H1 (cell line): Measurements from ENCODE around the gene RMND5B. TPM values are rescaled to one million over a fixed set of nuclear protein-coding genes. Genes with fewer than 3 reads are reported as not detected.
A peak's percentile ranks its signal among the peaks of the same experiment; 100 is the strongest.

Experiments used
- CTCF ChIA-PET: fragments of 300-600 bp; sonication (Branson Sonifier 250); formaldehyde crosslinking; loops from one replicate; lab custom pipeline; 2021; ENCODE audit not compliant: partially characterized antibody; lab: Charles Lee
- POLR2A ChIA-PET: fragments of 300-600 bp; sonication (Branson Sonifier 250); formaldehyde crosslinking; loops from one replicate; lab custom pipeline; 2021; ENCODE audit warnings: inconsistent platforms; ENCODE audit not compliant: partially characterized antibody; lab: Charles Lee
- DNase-seq, 2 experiments: peaks; one replicate each; pipeline versions ENCODE4 v3.0.0 to v3.0.0-alpha.2; 2010 to 2022; ENCODE audit warnings: low spot score in 2 of 2, low read depth in 1 of 2, mixed read lengths in 1 of 2
- FAIRE-seq: peaks from 2 replicates; lab custom pipeline; 2011; peaks lifted over from hg19 to GRCh38; lab: Jason Lieb, UNC
- H2AFZ ChIP-seq: 2 replicates; pipeline ENCODE4 v1.8.1; 2012; ENCODE audit warnings: low read length, inconsistent platforms
- H2AK5ac ChIP-seq: 2 replicates; pipeline ENCODE4 v1.6.1; 2013; ENCODE audit warnings: low read depth, low read length
- H2BK120ac ChIP-seq: replicated peaks from 2 replicates; pipeline ENCODE3; 2013; ENCODE audit warnings: low read depth, low read length, inconsistent platforms
- H2BK12ac ChIP-seq: 2 replicates; pipeline ENCODE4 v1.6.1; 2013; ENCODE audit warnings: low read depth, low read length
- H2BK15ac ChIP-seq: 2 replicates; pipeline ENCODE4 v1.6.1; 2013; ENCODE audit warnings: low read length
- H2BK20ac ChIP-seq: 2 replicates; pipeline ENCODE4 v1.6.1; 2013; ENCODE audit warnings: low read length
- H2BK5ac ChIP-seq: 2 replicates; pipeline ENCODE4 v1.6.1; 2013; ENCODE audit warnings: low read depth, low read length
- H3K14ac ChIP-seq: 2 replicates; pipeline ENCODE4 v1.6.1; 2013; ENCODE audit warnings: inconsistent platforms; ENCODE audit not compliant: insufficient read length
- H3K18ac ChIP-seq: 2 replicates; pipeline ENCODE4 v1.6.1; 2013; ENCODE audit warnings: low read length; ENCODE audit errors: extremely low read depth
- H3K23ac ChIP-seq: 2 replicates; pipeline ENCODE4 v1.6.1; 2013; ENCODE audit warnings: inconsistent platforms; ENCODE audit not compliant: insufficient read length
- H3K23me2 ChIP-seq: 2 replicates; pipeline ENCODE4 v1.6.1; 2013; ENCODE audit warnings: low read depth, low read length
- H3K27ac ChIP-seq: 2 replicates; pipeline ENCODE4 v1.6.1; 2011; ENCODE audit warnings: low read depth, low read length, inconsistent platforms
- H3K27me3 ChIP-seq, 4 experiments: replicated peaks in 1 of 4; 1 replicate in 1 of 4; 2 replicates in 3 of 4; pipeline versions ENCODE4 v1.6.1 to v1.8.1; 2011 to 2013; ENCODE audit warnings: low read length in 3 of 4, mild to moderate bottlenecking in 3 of 4, inconsistent platforms in 2 of 4, mixed read lengths in 2 of 4, moderate library complexity in 1 of 4; ENCODE audit not compliant: control insufficient read depth in 3 of 4, insufficient read depth in 3 of 4; ENCODE audit errors: extremely low read depth in 1 of 4
- H3K36me3 ChIP-seq, 4 experiments: 2 replicates each; pipeline versions ENCODE4 v1.6.1 to v1.8.1; 2011 to 2013; ENCODE audit warnings: mild to moderate bottlenecking in 4 of 4, low read length in 3 of 4, moderate library complexity in 2 of 4, control low read depth in 1 of 4, inconsistent platforms in 1 of 4; ENCODE audit not compliant: insufficient read depth in 4 of 4, control insufficient read depth in 2 of 4
- H3K4ac ChIP-seq: replicated peaks from 2 replicates; pipeline ENCODE3; 2013; ENCODE audit warnings: low read length, low read depth, mixed read lengths, inconsistent platforms; ENCODE audit not compliant: insufficient read length
- H3K4me1 ChIP-seq, 4 experiments: replicated peaks in 1 of 4; 1 replicate in 1 of 4; 2 replicates in 3 of 4; pipeline versions ENCODE4 v1.6.1 to v1.8.1; 2011 to 2013; ENCODE audit warnings: low read length in 3 of 4, inconsistent platforms in 2 of 4, mixed read lengths in 1 of 4; ENCODE audit not compliant: insufficient read depth in 4 of 4, control insufficient read depth in 3 of 4
- H3K4me2 ChIP-seq, 2 experiments: 2 replicates each; pipeline versions ENCODE4 v1.6.1 to v1.8.1; 2011 to 2013; ENCODE audit warnings: low read depth in 2 of 2, low read length in 2 of 2, control low read depth in 1 of 2, inconsistent platforms in 1 of 2, mild to moderate bottlenecking in 1 of 2; ENCODE audit not compliant: insufficient read depth in 1 of 2
- H3K4me3 ChIP-seq, 4 experiments: fragments of 200-600, 300-600 bp in 1 of 4; sonication (generic), shearing (Covaris generic), sonication (Bioruptor Twin) in 1 of 4; 2 replicates each; pipeline versions ENCODE4 v1.5.1 to v1.8.1; 2011 to 2016; ENCODE audit warnings: low read length in 4 of 4, low read depth in 3 of 4, control low read depth in 2 of 4, inconsistent platforms in 2 of 4, mild to moderate bottlenecking in 2 of 4, mixed read lengths in 1 of 4, moderate library complexity in 1 of 4; ENCODE audit not compliant: insufficient read depth in 2 of 4; ENCODE audit errors: extremely low read depth in 1 of 4
- H3K56ac ChIP-seq: replicated peaks from 2 replicates; pipeline ENCODE3; 2013; ENCODE audit warnings: low read depth, mild to moderate bottlenecking, mixed read lengths, low read length, inconsistent platforms; ENCODE audit not compliant: insufficient read length
- H3K79me1 ChIP-seq: 2 replicates; pipeline ENCODE4 v1.6.1; 2013; ENCODE audit warnings: low read depth, low read length, control low read depth
- H3K79me2 ChIP-seq, 2 experiments: 2 replicates each; pipeline versions ENCODE4 v1.6.1 to v1.8.1; 2012 to 2013; ENCODE audit warnings: low read length in 2 of 2, mild to moderate bottlenecking in 2 of 2, inconsistent platforms in 1 of 2; ENCODE audit not compliant: insufficient read depth in 2 of 2, control insufficient read depth in 1 of 2
- H3K9ac ChIP-seq, 4 experiments: replicated peaks in 1 of 4; 1 replicate in 1 of 4; 2 replicates in 3 of 4; pipeline versions ENCODE4 v1.6.1 to v1.8.1; 2011 to 2013; ENCODE audit warnings: low read depth in 3 of 4, low read length in 3 of 4, control low read depth in 2 of 4, mild to moderate bottlenecking in 2 of 4, moderate library complexity in 2 of 4, inconsistent platforms in 1 of 4; ENCODE audit errors: extremely low read depth in 1 of 4
- H3K9me3 ChIP-seq, 2 experiments: 2 replicates each; pipeline versions ENCODE4 v1.6.1 to v1.8.1; 2012 to 2013; ENCODE audit warnings: mild to moderate bottlenecking in 2 of 2, moderate library complexity in 2 of 2, control low read depth in 1 of 2, inconsistent platforms in 1 of 2, low read depth in 1 of 2, low read length in 1 of 2, mixed read lengths in 1 of 2; ENCODE audit not compliant: insufficient read depth in 2 of 2
- H4K20me1 ChIP-seq, 2 experiments: replicated peaks in 1 of 2; 2 replicates each; pipeline versions ENCODE3 to v1.8.1; 2011 to 2013; ENCODE audit warnings: inconsistent platforms in 2 of 2, low read length in 2 of 2, mild to moderate bottlenecking in 1 of 2; ENCODE audit not compliant: insufficient read depth in 2 of 2, control insufficient read depth in 1 of 2
- H4K5ac ChIP-seq: 2 replicates; pipeline ENCODE4 v1.6.1; 2013; ENCODE audit warnings: low read length, low read depth, mixed read lengths, inconsistent platforms; ENCODE audit not compliant: insufficient read length
- H4K8ac ChIP-seq: 2 replicates; pipeline ENCODE4 v1.8.0; 2013; ENCODE audit warnings: mild to moderate bottlenecking, moderate library complexity, low read length, inconsistent platforms; ENCODE audit not compliant: insufficient read depth; ENCODE audit errors: extremely low read depth
- H4K91ac ChIP-seq: replicated peaks from 2 replicates; pipeline ENCODE3; 2013; ENCODE audit warnings: low read length, mixed read lengths, inconsistent platforms; ENCODE audit not compliant: insufficient read length
- PHF8 ChIP-seq: fragments of 200-600 bp; sonication (generic); conservative IDR thresholded peaks from 2 replicates; pipeline ENCODE4 v1.7.1; 2012; ENCODE audit warnings: low read depth, mild to moderate bottlenecking, inconsistent platforms, low read length, moderate library complexity
- POLR2AphosphoS5 ChIP-seq: IDR thresholded peaks from 2 replicates; pipeline ENCODE4 v1.6.1; 2011; ENCODE audit warnings: low read depth, low read length
- WGBS, 2 experiments: shearing (Covaris generic) in 1 of 2; methylation state at CpG; one replicate each; pipeline versions ENCODE4 v1.1.6 to v1.1.7; 2013 to 2015; ENCODE audit warnings: low lambda C conversion rate in 2 of 2, mixed read lengths in 2 of 2, inconsistent platforms in 1 of 2, low coverage in 1 of 2, missing lambda C conversion rate in 1 of 2; ENCODE audit not compliant: insufficient replicate concordance in 2 of 2, insufficient coverage in 1 of 2, insufficient read length in 1 of 2; ENCODE audit errors: extremely low coverage in 1 of 2, missing lambda C conversion rate in 1 of 2; 5-methylcytosine and 5-hydroxymethylcytosine counted together
- polyA plus RNA-seq, 7 experiments: library from polyadenylated mRNA; depleted of rRNA in 3 of 7; stranded (reverse) in 5 of 7; unstranded in 2 of 7; fragments of >200 nt in 5 of 7; fragments of 200-250 nt in 2 of 7; gene quantifications; 1 replicate in 5 of 7; 2 replicates in 1 of 7; 4 replicates in 1 of 7; pipeline versions ENCODE4 v1.2.1 to v1.2.3, GENCODE V29; 2011 to 2013; ENCODE audit warnings: missing spikeins in 2 of 7, mixed read lengths in 2 of 7
- total RNA-seq: library from RNA; stranded (reverse); fragmentation: NEBNext Ultra II Directional; extraction: Animal tissue kit (Norgen Biotek cat#: 25700); gene quantifications from 2 replicates; pipeline ENCODE4 v1.2.1, GENCODE V29; 2021

Gene RMND5B
- total and polyA plus RNA-seq, 2 of the 8 experiments (the other 6 are each of a cell fraction or from before 2014, with no cell fraction given) = 75.9 to 90.2 TPM

DNA sequence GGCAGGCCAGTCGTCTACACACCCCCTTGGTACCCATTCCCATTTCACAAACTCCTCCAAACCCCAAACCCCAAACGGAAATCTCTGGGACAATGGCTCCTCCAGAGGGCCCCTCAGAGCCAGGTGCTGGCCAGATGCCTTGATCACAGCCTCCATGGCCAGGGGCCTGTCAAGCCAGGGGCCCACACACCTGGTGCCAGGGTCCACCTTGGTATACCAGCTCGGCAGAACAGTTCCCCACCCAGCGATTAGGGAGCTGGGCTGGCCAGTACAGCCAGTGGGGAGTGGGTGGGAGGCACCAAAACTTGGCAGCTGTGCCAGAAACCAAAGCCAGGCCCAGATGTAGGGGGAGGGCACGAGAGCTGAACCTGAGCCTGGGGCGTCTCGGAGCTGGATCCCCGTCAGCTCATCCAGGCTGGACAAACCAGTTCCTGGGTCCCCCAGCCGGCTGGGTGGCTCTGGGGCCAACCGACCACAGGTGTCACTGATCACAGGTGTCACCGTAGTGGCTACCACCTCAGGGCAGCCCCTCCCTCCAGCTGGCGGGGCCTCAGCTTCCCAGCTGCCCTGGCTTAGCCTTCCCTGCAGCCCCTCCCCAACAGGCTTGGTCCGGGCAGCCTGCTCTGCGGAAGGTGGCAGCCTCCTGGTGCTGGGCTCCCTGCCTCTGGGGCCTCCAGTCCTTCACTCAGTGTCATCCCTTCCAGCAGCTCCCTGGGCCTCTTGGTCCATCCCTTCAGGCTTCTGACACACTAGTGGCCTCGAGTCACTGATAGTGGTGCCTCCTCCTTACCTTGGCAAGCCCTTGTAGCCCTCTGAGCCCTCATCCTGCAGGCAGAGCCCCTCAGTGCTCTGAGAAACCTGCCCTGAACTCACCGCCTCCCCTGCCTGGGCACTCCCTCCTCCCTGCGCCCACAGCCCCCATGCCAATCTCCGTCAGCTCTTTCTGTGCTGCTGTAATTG is 6.6 kb upstream of the RMND5B start:
- peak overlapping the region; percentile 59 for H4K5ac ChIP-seq
- H2BK15ac ChIP-seq = peak overlapping the region; percentile 98; the same call in 1 of the 2 replicates
- no peak overlapping the region for H2AFZ ChIP-seq
- TF ChIP-seq POLR2AphosphoS5 (peak; percentile 38; the same call in 1 of the 2 replicates), PHF8 (no peak)
- no peak overlapping the region for H3K23ac ChIP-seq
- POLR2A ChIA-PET = interaction anchor here (1.2 to 40.7 kb wide), 10 partner anchors 8 to 80 kb away, joined by 3 to 1250 read pairs (median 7); partner anchors contain the start of genes HNRNPAB, N4BP3, NHP2 and RMND5B
- H3K36me3 ChIP-seq = peaks cover 9 to 29% (median 20%) of the 10 kb centered on the region in 4 experiments; a peak in 7 of 8 replicates
- peaks cover 0 to 23% of the 10 kb centered on the region in 2 experiments; a peak in 2 of 4 replicates for H3K79me2 ChIP-seq
- H3K27ac ChIP-seq = peak overlapping the region; percentile 79
- H3K4me3 ChIP-seq = no peak overlapping the region
- no peaks in the 10 kb centered on the region for H3K23me2 ChIP-seq
- H3K18ac ChIP-seq = peak overlapping the region; percentile 71
- H3K4ac ChIP-seq = peak overlapping the region; percentile 82
- H4K20me1 ChIP-seq = peaks cover 6 to 7% of the 10 kb centered on the region in 2 experiments
- H3K4me2 ChIP-seq = no peak overlapping the region
- WGBS, 2 experiments = 90% methylated on average over 18 of the region's 18 CpGs; no CpG with 5 or more reads in 1 of the 2 experiments
- peak overlapping the region; percentile 22 for H3K56ac ChIP-seq
- peak overlapping the region; percentile 99 for H4K91ac ChIP-seq
- H2BK20ac ChIP-seq = peak overlapping the region; percentile 99
- no peak overlapping the region for H3K9ac ChIP-seq
- H2AK5ac ChIP-seq = peak overlapping the region; percentile 96
- FAIRE-seq = no peak
- no peaks in the 10 kb centered on the region for H3K9me3 ChIP-seq
- peaks cover 7% of the 10 kb centered on the region for H3K79me1 ChIP-seq
- H4K8ac ChIP-seq = peak overlapping the region; percentile 75
- no peaks in the 10 kb centered on the region for H3K27me3 ChIP-seq
- CTCF ChIA-PET = interaction anchor here (0.7 to 12.9 kb wide), 10 partner anchors 8 to 141 kb away, joined by 3 to 189 read pairs (median 10); partner anchors contain the start of genes NHP2 and RMND5B
- H2BK5ac ChIP-seq = peak overlapping the region; percentile 96
- no peak for DNase-seq
- peak overlapping the region; percentile 94 for H2BK12ac ChIP-seq
- H3K14ac ChIP-seq = no peak overlapping the region
- peaks cover 12 to 53% (median 29%) of the 10 kb centered on the region in 4 experiments for H3K4me1 ChIP-seq
- peak overlapping the region; percentile 80 for H2BK120ac ChIP-seq
